Dedifferentiated amniotic fluid mesenchymal stem cell (primary cell): ENCODE data around the gene BLVRB.
"Not testable (repeated sequence)": the region's sequence is repeated elsewhere in the genome, so short reads cannot be mapped to it uniquely, and the experiment has no call there.

ENCODE experiments used
- DNase-seq: peaks from one replicate; pipeline ENCODE4 v3.0.0-alpha.2; 2016; ENCODE audit errors: extremely low spot score

The BLVRB gene

DNA sequence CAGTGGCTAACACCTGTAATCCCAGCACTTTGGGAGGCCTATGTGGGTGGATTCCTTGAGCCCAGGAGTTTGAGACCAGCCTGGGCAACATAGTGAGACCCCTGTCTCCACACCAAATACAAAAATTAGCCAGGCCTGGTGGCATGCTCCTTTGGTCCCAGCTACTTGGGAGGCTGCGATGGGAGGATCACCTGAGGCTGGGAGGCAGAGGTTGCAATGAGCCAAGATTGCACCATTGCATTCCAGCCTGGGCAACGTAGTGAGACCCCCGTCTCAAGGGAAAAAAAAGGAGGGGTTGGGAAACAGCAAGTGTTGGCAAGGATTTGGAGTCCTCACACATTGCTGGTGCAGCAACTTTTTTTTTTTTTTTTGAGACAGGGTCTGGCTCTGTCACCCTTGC lies 20.5 kb upstream of the BLVRB start:
- no peak for DNase-seq

DNA sequence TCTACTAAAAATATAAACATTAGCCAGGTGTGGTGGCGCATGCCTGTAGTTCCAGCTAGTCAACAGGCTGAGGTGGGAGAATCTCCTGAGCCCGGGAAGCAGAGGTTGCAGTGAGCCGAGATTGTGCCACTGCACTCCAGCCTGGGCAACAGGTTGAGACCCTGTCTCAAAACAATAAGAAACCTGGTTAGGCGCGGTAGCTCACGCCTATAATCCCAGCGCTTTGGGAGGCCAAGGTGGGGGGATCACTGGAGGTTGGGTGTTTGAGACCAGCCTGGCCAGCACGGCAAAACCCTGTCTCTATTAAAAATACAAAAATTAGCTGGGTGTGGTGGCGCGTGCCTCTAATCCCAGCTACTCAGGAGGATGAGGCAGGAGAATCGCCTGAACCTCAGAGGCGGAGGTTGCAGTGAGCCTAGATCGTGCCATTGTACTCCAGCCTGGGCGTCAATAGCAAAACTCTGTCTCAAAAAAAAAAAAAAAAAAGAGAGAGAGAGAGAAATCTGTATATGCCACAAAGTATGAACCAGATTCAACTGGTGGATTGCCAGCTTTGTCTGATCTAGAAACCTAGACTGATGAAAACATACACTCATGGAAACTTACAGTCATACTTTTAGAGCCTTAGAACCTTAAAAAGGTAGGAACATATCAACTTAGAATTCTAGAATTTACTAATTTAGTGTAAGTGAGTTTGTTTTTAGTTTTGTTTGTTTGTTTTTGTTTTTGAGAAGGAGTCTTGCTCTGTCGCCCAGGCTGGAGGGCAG lies 10.5 kb upstream of the BLVRB start:
- not testable (repeated sequence) for DNase-seq

DNA sequence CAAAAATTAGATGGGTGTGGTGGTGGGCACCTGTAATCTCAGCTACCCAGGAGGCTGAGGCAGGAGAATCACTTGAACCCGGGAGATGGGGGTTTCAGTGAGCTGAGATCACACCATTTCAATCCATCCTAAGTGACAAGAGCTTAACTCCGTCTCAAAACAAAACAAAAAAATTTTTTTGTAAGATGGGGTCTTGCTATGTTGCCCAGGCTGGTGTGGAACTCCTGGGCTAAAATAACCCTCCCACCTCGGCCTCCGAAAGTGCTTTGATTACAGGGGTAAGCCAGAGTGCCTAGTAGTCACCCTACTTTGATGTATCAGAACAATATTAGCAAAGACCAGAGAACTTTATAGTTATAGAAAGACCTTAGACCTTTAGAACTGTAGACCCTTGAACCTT lies 9.2 kb upstream of the BLVRB start:
- DNase-seq, result no peak

GRCh38 chr19:40472516-40472915 lies 7.0 kb upstream of the BLVRB start:
- no peak for DNase-seq

DNA sequence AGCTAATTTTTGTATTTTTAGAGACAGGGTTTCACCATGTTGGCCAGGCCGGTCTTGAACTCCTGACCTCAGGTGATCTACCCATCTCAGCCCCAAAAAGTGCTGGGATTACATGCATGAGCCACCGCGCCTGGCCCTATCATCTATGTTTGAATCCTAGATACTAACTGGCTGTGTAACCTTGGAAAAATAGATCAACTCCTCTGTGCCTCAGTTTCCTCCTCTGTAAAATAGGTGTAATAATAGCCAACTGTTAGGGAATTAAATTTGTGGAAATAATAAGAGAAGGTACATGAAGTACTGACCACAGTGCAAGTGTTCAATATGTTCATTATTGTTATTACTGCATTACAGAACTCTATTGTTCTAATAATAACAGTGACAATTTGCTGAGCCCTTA lies 5.6 kb upstream of the BLVRB start:
- no peak for DNase-seq

DNA sequence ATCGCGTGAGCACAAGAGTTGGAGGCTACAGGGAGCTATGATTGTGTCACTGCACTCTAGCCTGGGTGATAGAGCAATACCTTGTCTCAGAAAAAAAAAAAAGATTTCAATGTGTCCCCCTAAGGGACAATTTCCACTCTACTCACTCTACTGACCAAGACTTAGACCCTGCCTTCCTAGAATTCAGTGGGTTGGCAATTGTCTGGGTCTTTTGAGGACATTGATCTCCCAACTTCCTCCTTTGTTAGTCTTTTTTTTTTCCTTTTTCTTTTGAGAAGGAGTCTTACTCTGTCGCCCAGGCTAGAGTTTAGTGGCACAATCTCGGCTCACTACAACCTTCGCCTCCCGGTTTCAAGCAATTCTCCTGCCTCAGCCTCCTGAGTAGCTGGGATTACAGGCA lies 3.5 kb upstream of the BLVRB start:
- DNase-seq, result no peak

GRCh38 chr19:40466985-40467734 lies 1.6 kb upstream of the BLVRB start, which contains the start of gene SPTBN4:
SPTBN4 (plus strand) TSS chr19:40467001; CDS start chr19:40472622, 5,621 bp downstream.
- DNase-seq, result no peak

- no peak for DNase-seq
These were observed 857 bp upstream of the BLVRB start for GRCh38 chr19:40466219-40466984.

GRCh38 chr19:40465025-40465556 lies 454 bp downstream of the BLVRB start:
- no peak for DNase-seq

- peak; percentile 94 for DNase-seq
These were observed 1.2 kb downstream of the BLVRB start for GRCh38 chr19:40464059-40465024.

GRCh38 chr19:40463587-40464037 lies 1.9 kb downstream of the BLVRB start:
- DNase-seq, result not testable (repeated sequence)

DNA sequence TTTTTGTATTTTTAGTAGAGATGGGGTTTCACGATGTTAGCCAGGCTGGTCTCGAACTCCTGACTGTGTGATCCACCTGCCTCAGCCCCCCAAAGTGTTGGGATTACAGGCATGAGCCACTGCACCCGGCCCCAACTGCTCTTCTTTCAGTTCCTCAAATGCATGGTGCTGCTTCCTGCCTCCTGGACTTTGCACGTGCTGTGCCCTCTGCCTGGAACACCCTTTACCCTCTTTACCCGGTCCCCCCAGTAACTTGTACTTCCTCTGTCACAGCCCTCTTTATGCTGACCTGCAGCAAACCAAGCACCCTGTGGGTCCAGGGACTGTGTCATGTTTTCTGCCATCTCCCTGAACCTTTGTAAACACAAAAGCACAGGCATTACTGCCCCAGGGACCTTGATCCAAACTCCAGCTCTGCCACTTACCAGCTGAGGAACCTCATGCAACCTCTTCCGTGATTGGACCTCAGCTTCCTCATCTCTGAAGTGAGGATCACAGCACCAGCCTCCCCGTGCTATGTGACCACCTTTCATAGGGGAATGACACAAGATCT lies 3.8 kb downstream of the BLVRB start:
- no peak for DNase-seq

- DNase-seq, result no peak
These were observed 5.4 kb downstream of the BLVRB start for GRCh38 chr19:40460185-40460584.

DNA sequence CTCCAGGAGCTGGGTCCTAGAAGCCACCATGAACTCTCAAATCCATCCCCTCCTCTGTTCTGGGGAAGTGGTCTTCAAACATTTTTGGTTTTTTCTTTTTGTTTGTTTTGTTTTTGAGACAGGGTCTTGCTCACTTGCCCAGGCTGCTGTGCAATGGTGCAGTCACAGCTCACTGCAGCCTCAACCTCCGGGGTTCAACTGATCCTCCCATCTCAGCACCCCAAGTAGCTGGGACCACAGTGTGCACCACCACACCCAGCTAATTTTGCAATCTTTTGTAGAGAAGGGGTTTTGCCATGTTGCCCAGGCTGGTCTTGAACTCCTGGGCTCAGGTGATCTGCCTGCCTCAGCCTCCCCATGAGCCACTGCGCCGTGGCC lies 7.0 kb downstream of the BLVRB start:
- no peak for DNase-seq

DNA sequence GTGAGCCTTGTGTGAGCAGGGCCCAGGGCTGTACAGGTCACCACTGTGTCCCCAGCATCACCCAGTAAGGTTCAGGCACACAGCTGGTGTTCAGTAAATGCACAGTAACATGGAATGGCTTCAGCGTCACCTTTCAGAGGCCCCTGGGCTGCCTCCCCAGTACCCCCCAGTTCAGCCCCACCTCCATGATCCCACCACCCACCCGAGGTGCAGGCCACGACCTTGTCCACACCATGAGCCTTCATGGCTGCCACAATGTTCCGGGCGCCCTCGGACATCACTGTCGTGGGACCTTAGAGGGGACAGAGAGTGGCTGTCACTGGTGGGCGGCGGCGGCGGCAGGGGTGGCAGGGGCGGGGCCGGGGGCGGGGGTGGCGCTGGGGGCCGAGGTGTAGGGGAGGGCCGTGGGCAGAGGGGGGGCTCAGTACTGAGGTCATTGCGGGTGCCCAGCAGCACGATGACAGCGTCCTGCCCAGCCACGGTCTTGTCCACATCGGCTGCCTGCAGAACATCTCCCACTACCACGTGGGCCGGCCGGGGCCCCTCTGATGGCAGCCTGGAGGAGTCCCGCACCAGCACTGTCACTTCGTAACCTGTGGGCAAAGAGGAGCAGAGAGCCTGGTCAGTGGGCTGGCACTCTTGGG lies 7.5 kb downstream of the BLVRB start:
- no peak for DNase-seq

- DNase-seq, result no peak
These were observed 8.5 kb downstream of the BLVRB start for GRCh38 chr19:40457048-40457447.

- DNase-seq, result not testable (repeated sequence)
These were observed 11.6 kb downstream of the BLVRB start for GRCh38 chr19:40453943-40454342.

GRCh38 chr19:40453151-40453735 lies 12.3 kb downstream of the BLVRB start:
- DNase-seq, result no peak

- DNase-seq, result no peak
These were observed 13.5 kb downstream of the BLVRB start for GRCh38 chr19:40452016-40452415.

DNA sequence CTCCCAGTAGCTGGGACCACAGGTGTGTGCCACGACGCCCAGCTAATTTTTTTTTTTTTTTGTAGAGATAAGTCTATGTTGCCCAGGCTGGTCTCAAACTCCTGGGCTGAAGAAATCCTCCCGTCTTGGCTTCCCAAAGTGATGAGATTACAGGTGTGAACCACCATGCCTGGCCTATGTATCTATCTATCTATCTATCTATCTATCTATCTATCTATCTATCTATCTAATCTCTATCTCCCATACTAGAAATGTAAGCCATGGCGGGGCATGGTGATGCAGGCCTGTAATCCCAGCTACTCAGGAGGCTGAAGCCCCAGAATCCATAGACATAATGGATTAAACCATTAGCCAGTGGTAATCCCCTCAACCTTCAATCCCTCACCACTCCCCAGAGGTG lies 14.9 kb downstream of the BLVRB start:
- no peak for DNase-seq
